H1 (cell line): ENCODE measurements around the gene CHD9. TPM values are rescaled to one million over a fixed set of nuclear protein-coding genes. Genes with fewer than 3 reads are reported as not detected.

Experiments used
- CBX8 ChIP-seq: fragments of 300-800, 300-1000 bp; sonication (generic); IDR thresholded peaks from 2 replicates; pipeline ENCODE4 v1.7.1; 2016; ENCODE audit warnings: low read depth, low read length, borderline replicate concordance
- CHD7 ChIP-seq: fragments of 300-600 bp; sonication (generic); IDR thresholded peaks from 2 replicates; pipeline ENCODE4 v1.7.1; 2012; ENCODE audit warnings: low read length, moderate library complexity, mild to moderate bottlenecking, inconsistent platforms; ENCODE audit not compliant: insufficient replicate concordance
- TAF1 ChIP-seq: IDR thresholded peaks from 2 replicates; pipeline ENCODE4 v1.6.1; 2011; ENCODE audit warnings: mild to moderate bottlenecking, low read depth, low read length
- polyA plus RNA-seq, 7 experiments: library from polyadenylated mRNA; depleted of rRNA in 3 of 7; stranded (reverse) in 5 of 7; unstranded in 2 of 7; fragments of >200 nt in 5 of 7; fragments of 200-250 nt in 2 of 7; gene quantifications; 1 replicate in 5 of 7; 2 replicates in 1 of 7; 4 replicates in 1 of 7; pipeline versions ENCODE4 v1.2.1 to v1.2.3, GENCODE V29; 2011 to 2013; ENCODE audit warnings: missing spikeins in 2 of 7, mixed read lengths in 2 of 7
- total RNA-seq: library from RNA; stranded (reverse); fragmentation: NEBNext Ultra II Directional; extraction: Animal tissue kit (Norgen Biotek cat#: 25700); gene quantifications from 2 replicates; pipeline ENCODE4 v1.2.1, GENCODE V29; 2021

CHD9 gene
- total and polyA plus RNA-seq, 2 of the 8 experiments (the other 6 are each of a cell fraction or from before 2014, with no cell fraction given), result 9.9 to 32.4 TPM

GRCh38 chr16:53266156-53266555, 211.4 kb downstream of the CHD9 start (continued):
- no peak for TF ChIP-seq CHD7
- no peak for TF ChIP-seq CBX8
- TF ChIP-seq TAF1, result no peak
